ENCODE results near the gene ACAP3. TPM values are rescaled to one million over a fixed set of nuclear protein-coding genes. Genes with fewer than 3 reads are reported as not detected.
A peak's percentile ranks its signal among the peaks of the same experiment; 100 is the strongest.

The ACAP3 gene
- total and polyA plus RNA-seq, 4 donors: 18.7 to 62.8 (median 37.8) TPM

- ATAC-seq (ENCODE audit: insufficient read depth, low FRiP score) (no peak), DNase-seq (no peak)
- H3K27me3 ChIP-seq (ENCODE audit: control insufficient read depth in 3 of 3, insufficient read depth in 3 of 3, low read length in 2 of 3): no peaks in the 10 kb centered on the region
- peaks cover 0 to 32% (median 15%) of the 10 kb centered on the region in 5 donors for H3K4me1 ChIP-seq (ENCODE audit: control insufficient read depth in 5 of 5, insufficient read depth in 5 of 5, low read length in 5 of 5)
- 91 to 95% methylated on average over 8 to 10 of the region's 10 CpGs for WGBS, 2 donors
- H3K27ac ChIP-seq (ENCODE audit: low read depth in 1 of 2, low read length in 1 of 2): no peak overlapping the region
- H3K4me3 ChIP-seq: no peak overlapping the region
- no peak overlapping the region for H3K9ac ChIP-seq (ENCODE audit: insufficient read depth in 1 of 2, low read length in 2 of 2)
- TF ChIP-seq, protein P1, sequence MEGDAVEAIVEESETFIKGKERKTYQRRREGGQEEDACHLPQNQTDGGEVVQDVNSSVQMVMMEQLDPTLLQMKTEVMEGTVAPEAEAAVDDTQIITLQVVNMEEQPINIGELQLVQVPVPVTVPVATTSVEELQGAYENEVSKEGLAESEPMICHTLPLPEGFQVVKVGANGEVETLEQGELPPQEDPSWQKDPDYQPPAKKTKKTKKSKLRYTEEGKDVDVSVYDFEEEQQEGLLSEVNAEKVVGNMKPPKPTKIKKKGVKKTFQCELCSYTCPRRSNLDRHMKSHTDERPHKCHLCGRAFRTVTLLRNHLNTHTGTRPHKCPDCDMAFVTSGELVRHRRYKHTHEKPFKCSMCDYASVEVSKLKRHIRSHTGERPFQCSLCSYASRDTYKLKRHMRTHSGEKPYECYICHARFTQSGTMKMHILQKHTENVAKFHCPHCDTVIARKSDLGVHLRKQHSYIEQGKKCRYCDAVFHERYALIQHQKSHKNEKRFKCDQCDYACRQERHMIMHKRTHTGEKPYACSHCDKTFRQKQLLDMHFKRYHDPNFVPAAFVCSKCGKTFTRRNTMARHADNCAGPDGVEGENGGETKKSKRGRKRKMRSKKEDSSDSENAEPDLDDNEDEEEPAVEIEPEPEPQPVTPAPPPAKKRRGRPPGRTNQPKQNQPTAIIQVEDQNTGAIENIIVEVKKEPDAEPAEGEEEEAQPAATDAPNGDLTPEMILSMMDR (IDR thresholded peaks at IDR 0.05; ENCODE audit: control extremely low read depth, extremely low read depth): no peak
- H3K9me3 ChIP-seq (ENCODE audit: control insufficient read depth in 4 of 4, insufficient read depth in 3 of 4, low read length in 3 of 4): no peaks in the 10 kb centered on the region
- H3K36me3 ChIP-seq (ENCODE audit: control insufficient read depth in 4 of 4, insufficient read depth in 4 of 4, low read length in 4 of 4): peaks cover 0 to 6% (median 0%) of the 10 kb centered on the region in 4 donors
Observed at GRCh38 chr1:1346501-1346890, 38.8 kb upstream of the ACAP3 start.

DNA sequence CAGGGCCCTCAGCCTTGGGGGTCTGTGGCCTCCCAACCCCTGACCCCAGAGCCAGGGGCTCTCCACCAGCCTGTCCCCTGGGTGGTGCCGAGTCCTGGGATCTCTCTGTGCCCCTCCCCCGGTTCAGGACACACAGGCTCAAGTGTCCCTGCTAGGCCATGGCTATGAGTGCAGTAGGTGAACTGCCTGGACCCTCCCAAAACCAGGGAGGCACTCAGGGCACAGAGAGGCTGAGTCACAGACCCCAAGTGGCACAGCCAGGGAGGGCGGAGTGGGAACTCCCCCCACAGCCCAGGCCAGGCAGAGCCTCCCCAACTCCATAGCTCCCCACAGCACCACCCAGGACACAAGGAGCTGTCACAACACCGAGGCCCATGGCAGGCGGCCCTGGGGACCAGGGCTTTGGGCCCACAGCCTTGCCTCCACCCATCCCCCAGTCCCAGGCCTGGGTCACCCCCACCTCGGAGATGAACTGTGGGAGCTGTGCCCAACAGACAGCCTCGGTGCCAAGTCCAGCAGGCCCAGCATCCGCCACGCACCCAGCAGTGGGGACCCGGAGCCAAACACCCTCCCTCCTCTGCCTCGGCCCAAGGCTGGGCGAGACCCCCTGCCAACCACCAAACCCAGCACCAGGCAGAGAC, 38.2 kb upstream of the ACAP3 start:
- H3K9ac ChIP-seq (ENCODE audit: insufficient read depth in 1 of 2, low read length in 2 of 2): no peak overlapping the region

GRCh38 chr1:1345384-1345783, 37.7 kb upstream of the ACAP3 start:
- H3K4me1 ChIP-seq (ENCODE audit: control insufficient read depth in 5 of 5, insufficient read depth in 5 of 5, low read length in 5 of 5): peaks cover 0 to 32% (median 14%) of the 10 kb centered on the region in 5 donors

More for the DNA sequence above, 38.2 kb upstream of the ACAP3 start:
- 78 to 89% methylated on average over 12 of the region's 12 CpGs for WGBS, 2 donors
- peaks cover 0 to 32% (median 14%) of the 10 kb centered on the region in 5 donors for H3K4me1 ChIP-seq (ENCODE audit: control insufficient read depth in 5 of 5, insufficient read depth in 5 of 5, low read length in 5 of 5)
- ATAC-seq (ENCODE audit: insufficient read depth, low FRiP score) (peak; percentile 1), DNase-seq (no peak)
- no peaks in the 10 kb centered on the region for H3K27me3 ChIP-seq (ENCODE audit: control insufficient read depth in 3 of 3, insufficient read depth in 3 of 3, low read length in 2 of 3)
- H3K9me3 ChIP-seq (ENCODE audit: control insufficient read depth in 4 of 4, insufficient read depth in 3 of 4, low read length in 3 of 4): no peaks in the 10 kb centered on the region
- no peak overlapping the region for H3K4me3 ChIP-seq
- peaks cover 0 to 10% (median 2%) of the 10 kb centered on the region in 4 donors for H3K36me3 ChIP-seq (ENCODE audit: control insufficient read depth in 4 of 4, insufficient read depth in 4 of 4, low read length in 4 of 4)
- H3K27ac ChIP-seq (ENCODE audit: low read depth in 1 of 2, low read length in 1 of 2): peak overlapping the region in 1 of 2 donors; percentile 76
- TF ChIP-seq, protein P1 (IDR thresholded peaks at IDR 0.05; ENCODE audit: control extremely low read depth, extremely low read depth): no peak

More at GRCh38 chr1:1345384-1345783, 37.7 kb upstream of the ACAP3 start:
- Histone ChIP-seq H3K27ac (ENCODE audit: low read depth in 1 of 2, low read length in 1 of 2) (peak overlapping the region in 1 of 2 donors; percentile 76), H3K4me3 (no peak overlapping the region), H3K9me3 (ENCODE audit: control insufficient read depth in 4 of 4, insufficient read depth in 3 of 4, low read length in 3 of 4) (no peaks in the 10 kb centered on the region), H3K9ac (ENCODE audit: insufficient read depth in 1 of 2, low read length in 2 of 2) (no peak overlapping the region), H3K27me3 (ENCODE audit: control insufficient read depth in 3 of 3, insufficient read depth in 3 of 3, low read length in 2 of 3) (no peaks in the 10 kb centered on the region), H3K36me3 (ENCODE audit: control insufficient read depth in 4 of 4, insufficient read depth in 4 of 4, low read length in 4 of 4) (peaks cover 0 to 13% (median 4%) of the 10 kb centered on the region in 4 donors)
- TF ChIP-seq, protein P1 (IDR thresholded peaks at IDR 0.05; ENCODE audit: control extremely low read depth, extremely low read depth): no peak
- no peak for ATAC-seq (ENCODE audit: insufficient read depth, low FRiP score)
- DNase-seq: no peak
- 66 to 83% methylated on average over 16 of the region's 16 CpGs for WGBS, 2 donors

All from lung (tissue), 12 donors.